Stimulated activated CD4-positive, alpha-beta T cell treated with anti-CD3 and anti-CD28 coated beads, Interleukin-1b, Interleukin-23, amount 100 ng/mL, for 24 hours (primary cell): ENCODE results near the gene NTN1.
"Not testable (repeated sequence)": the region's sequence is repeated elsewhere in the genome, so short reads cannot be mapped to it uniquely, and the experiment has no call there.

Experiments used
- DNase-seq, 4 experiments: peaks; one replicate each; pipeline ENCODE4 v3.0.0-alpha.2; 2020; ENCODE audit warnings: low read depth in 4 of 4, low spot score in 1 of 4

Gene NTN1

GRCh38 chr17:9241371-9241712 lies 220.0 kb downstream of the NTN1 start:
- no peak for DNase-seq

- no peak for DNase-seq
These were observed 220.6 kb downstream of the NTN1 start for GRCh38 chr17:9241774-9242496.

- no peak for DNase-seq
These were observed 221.2 kb downstream of the NTN1 start for GRCh38 chr17:9242497-9242881.

GRCh38 chr17:9242983-9243382 lies 221.7 kb downstream of the NTN1 start:
- DNase-seq = no peak

- DNase-seq = no peak
These were observed 223.0 kb downstream of the NTN1 start for GRCh38 chr17:9244066-9245052.

GRCh38 chr17:9247401-9247938 lies 226.2 kb downstream of the NTN1 start:
- DNase-seq = no peak

GRCh38 chr17:9249245-9249953 lies 228.1 kb downstream of the NTN1 start:
- DNase-seq = no peak

GRCh38 chr17:9251273-9251672 lies 230.0 kb downstream of the NTN1 start:
- DNase-seq = no peak

GRCh38 chr17:9253308-9253707 lies 232.0 kb downstream of the NTN1 start:
- DNase-seq = no peak

- DNase-seq = no peak
These were observed 233.5 kb downstream of the NTN1 start for GRCh38 chr17:9254841-9255240.

- no peak for DNase-seq
These were observed 234.5 kb downstream of the NTN1 start for GRCh38 chr17:9255833-9256232.

- no peak for DNase-seq
These were observed 235.0 kb downstream of the NTN1 start for GRCh38 chr17:9256361-9256750.

- no peak for DNase-seq
These were observed 235.7 kb downstream of the NTN1 start for GRCh38 chr17:9256751-9257629.

GRCh38 chr17:9257630-9257965 lies 236.3 kb downstream of the NTN1 start:
- not testable (repeated sequence) for DNase-seq

GRCh38 chr17:9258115-9259015 lies 237.1 kb downstream of the NTN1 start:
- no peak for DNase-seq

GRCh38 chr17:9259419-9259818 lies 238.1 kb downstream of the NTN1 start:
- no peak for DNase-seq

GRCh38 chr17:9261081-9262012 lies 240.0 kb downstream of the NTN1 start:
- DNase-seq = no peak

GRCh38 chr17:9266031-9266680 lies 244.8 kb downstream of the NTN1 start:
- no peak for DNase-seq
